A549 treated with CpdA at 1 μM for 4 hours (cell line): ENCODE results near the gene KCNJ15. TPM values are rescaled to one million over a fixed set of nuclear protein-coding genes. Genes with fewer than 3 reads are reported as not detected.

ENCODE experiments used
- total RNA-seq: library from RNA; stranded (reverse); fragments of 200-300 nt; extraction: Qiagen RNA extraction; gene quantifications from 5 replicates; pipeline ENCODE4 v1.2.3, GENCODE V29; 2022; ENCODE audit warnings: low read depth

The KCNJ15 gene
- total RNA-seq, result 0.12 to 0.50 TPM (median 0.26 TPM) in 5 replicates

GRCh38 chr21:38256599-38257302, at the start of gene KCNJ15:
Gene KCNJ15 (plus strand): TSS chr21:38256991. CDS start chr21:38299262, 42,271 bp downstream.

Other genes starting within 250 kb of the KCNJ15 start
- 0.03 to 0.14 TPM (median 0.08 TPM) in 4 of 5 replicates, not detected in the other for gene ERG, start 241.5 kb downstream of the KCNJ15 start, total RNA-seq